Measurements from ENCODE around the gene PKD1. TPM values are rescaled to one million over a fixed set of nuclear protein-coding genes. Genes with fewer than 3 reads are reported as not detected.
"Not testable (repeated sequence)": the region's sequence is repeated elsewhere in the genome, so short reads cannot be mapped to it uniquely, and the experiment has no call there.

Gene PKD1
- total RNA-seq, 1 donor from 2014 or later = 82.8 TPM

DNA sequence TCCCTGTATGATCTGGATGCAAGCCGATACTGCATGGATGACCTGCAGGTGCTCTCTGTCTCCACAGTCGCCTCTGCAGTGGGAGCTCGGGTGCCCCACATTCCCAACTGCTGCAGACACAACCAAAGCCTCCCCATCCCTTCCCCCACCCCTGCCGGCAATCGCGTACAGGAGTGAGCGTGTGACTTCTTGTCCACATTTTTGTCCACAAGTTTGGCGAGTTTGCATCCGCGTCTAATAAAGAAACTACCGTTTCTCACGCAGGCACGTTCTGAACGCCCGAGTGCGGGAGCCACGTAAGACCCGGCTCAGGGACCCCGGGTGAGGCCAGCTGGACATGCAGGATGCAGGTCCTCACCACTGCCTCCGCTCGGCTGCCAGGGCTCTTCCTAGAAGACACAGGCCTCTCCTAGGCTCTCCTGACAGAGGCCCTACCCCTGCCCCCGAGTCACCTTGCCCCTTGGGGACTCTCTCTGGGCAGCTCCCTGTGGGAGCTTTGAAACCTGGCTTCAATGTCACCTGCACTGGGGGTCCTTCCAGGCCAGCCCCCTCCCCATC is 5.7 kb downstream of the PKD1 start:
- ATAC-seq (ENCODE audit: poor library complexity); DNase-seq; intact Hi-C loops (cut with DNase I): not testable (repeated sequence)

DNA sequence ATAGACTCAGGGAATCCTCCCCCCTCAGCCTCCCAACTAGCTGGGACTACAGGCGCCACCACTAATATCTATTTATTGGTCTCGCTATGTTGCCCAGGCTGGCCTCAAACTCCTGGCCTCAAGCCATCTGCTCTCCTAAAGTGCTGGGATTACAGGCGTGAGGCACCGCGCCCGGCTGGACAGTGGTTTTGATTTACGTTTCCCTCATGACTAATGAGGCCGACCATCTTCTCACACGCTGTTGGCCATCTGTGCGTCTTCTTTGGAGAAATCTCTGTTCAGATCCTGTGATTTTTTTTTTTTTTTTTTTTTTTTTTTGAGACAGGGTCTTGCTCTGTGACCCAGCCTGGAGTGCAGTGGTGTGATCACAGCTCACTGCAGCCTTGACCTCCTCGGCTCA is 6.4 kb downstream of the PKD1 start:
- intact Hi-C loops (cut with DNase I); ATAC-seq (ENCODE audit: poor library complexity); DNase-seq: not testable (repeated sequence)

DNA sequence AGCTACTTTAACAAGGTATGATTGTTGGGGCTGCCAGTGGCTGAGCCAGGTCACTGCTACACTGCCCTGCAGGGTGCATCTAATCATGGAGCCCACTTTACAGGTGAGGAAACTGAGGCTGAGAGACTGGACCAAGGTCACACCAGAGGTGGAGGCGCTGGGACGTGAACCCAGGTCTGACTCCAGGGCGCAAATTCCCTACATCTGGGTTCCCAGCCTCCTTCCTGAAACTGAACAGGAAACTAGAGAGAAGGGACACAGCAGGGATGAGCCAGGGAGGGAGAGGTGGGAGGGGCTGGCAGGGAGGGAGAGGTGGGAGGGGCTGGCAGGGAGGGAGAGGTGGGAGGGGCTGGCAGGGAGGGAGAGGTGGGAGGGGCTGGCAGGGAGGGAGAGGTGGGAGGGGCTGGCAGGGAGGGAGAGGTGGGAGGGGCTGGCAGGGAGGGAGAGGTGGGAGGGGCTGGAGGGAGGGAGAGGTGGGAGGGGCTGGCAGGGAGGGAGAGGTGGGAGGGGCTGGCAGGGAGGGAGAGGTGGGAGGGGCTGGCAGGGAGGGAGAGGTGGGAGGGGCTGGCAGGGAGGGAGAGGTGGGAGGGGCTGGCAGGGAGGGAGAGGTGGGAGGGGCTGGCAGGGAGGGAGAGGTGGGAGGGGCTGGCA is 7.9 kb downstream of the PKD1 start:
- DNase-seq; intact Hi-C loops (cut with DNase I): not testable (repeated sequence)
- peak; percentile 15 for ATAC-seq (ENCODE audit: poor library complexity)

DNA sequence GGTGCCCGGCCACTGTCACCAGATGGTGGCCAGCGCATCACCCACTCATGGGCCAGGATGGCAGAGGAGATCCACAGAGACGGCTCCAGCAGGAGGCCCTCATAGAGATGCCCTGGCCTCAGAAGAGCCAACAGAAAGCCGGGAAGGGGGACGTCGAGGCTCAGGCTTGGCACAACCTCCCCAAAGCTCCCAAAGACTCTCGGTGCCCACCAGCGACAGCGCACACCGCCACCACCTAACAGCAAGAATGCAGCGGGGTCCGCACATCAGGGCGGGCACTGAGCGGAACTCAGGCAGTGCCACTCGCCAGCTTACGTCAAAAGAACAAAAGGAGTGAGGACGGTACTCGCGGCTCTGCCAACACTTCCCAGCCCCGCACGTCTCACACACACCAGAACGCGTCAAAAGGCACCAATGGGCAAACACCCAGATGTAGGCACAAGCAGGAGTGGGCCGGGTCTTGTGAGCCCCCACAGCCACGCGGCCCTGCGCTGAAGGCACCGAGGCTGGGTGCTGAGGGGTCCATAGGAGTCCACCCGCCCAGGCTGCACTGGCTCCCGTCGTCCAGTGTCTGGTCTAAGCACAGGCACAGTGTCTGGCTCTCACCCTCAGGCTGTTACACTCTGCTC is 8.7 kb downstream of the PKD1 start:
- ATAC-seq (ENCODE audit: poor library complexity); DNase-seq; intact Hi-C loops (cut with DNase I): not testable (repeated sequence)

DNA sequence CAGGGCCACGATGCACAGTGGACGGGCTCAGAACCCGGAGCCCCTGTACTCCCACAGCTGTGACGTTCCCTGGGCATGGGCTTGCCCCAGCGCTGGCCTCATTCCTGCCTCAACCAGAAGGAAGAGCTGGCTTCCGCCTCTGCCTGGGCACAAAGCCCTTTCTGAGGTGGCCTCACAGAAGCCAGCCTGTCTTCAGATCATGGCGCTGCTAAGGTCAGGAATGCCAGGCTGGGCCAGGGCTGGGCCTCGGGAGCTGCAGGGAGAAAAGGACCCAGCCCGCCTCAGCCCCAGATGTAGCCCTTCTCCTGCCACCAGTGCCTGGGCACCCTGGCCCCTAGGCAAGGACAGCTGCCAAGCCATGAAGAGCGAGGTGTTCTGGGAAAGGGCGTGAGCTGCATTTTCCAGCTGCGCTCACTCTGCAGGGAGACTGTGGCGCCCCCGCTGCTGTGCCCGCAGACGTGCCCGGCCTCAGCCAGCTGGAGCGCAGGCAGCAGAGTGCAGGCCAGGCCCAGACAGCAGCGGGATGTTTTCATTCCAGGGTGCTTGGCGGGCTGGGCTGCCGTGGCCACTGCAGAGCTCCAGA is 9.4 kb downstream of the PKD1 start:
- intact Hi-C loops (cut with DNase I) = not testable (repeated sequence)
- DNase-seq = peak; percentile 72
- ATAC-seq (ENCODE audit: poor library complexity) = peak; percentile 35

DNA sequence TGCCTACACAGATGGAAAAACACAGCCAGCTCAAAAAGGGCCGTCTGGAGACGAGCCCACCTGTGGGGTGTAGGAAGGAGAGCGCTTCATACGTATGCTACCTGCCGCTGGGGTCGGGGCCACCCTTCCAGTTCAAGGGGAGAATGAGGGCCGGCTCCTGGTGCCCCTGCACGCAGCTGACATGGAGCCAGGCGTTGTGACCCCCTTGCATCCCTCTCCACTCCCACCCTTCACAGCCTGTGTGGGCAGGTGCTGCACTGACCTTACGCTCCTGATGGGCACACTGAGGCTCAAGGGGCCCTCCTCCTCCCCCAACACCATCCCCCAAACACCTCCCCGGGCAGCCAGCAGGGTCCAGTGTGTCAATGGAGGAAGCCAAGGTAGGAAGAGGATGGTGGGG is 10.1 kb downstream of the PKD1 start:
- DNase-seq; intact Hi-C loops (cut with DNase I); ATAC-seq (ENCODE audit: poor library complexity): not testable (repeated sequence)

DNA sequence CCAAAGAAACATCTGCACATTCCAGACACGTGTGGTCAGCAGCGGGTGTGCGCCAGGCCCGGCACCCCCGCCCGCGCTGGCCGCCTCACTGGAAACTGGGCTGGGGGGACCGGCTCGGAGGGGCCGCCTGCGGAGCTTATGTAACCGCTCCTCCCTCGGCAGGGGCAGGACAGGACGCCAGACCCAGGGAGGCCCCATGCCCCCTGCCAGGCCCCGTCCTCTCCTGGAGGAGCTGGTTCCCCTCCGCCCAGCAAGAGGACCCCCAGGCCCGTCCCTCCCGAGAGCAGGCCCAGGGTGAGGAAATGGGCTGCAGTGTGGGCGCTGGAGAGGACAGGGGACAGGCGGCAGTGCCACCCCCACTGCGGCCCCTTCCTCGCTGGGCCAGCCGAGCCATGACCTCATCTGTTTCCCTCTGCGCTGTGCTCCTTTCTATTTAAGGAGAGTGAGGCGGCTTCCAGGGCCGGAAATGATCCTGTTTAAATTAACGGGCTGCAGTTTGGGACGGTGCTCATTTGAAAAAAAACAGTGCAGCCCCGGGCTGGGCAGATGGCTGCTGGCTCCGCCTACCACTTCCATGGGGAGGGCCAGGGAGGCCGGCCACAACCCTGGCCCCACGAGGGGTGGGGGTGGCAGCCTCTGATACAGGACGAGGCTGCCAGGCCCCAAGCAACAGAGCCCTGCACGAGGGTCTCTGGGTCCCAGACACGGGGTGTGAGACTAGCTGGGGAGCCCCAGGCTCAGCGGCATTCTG is 10.8 kb downstream of the PKD1 start:
- peak; percentile 84 for DNase-seq
- ATAC-seq (ENCODE audit: poor library complexity) = peak; percentile 54
- intact Hi-C loops (cut with DNase I) = not testable (repeated sequence)

DNA sequence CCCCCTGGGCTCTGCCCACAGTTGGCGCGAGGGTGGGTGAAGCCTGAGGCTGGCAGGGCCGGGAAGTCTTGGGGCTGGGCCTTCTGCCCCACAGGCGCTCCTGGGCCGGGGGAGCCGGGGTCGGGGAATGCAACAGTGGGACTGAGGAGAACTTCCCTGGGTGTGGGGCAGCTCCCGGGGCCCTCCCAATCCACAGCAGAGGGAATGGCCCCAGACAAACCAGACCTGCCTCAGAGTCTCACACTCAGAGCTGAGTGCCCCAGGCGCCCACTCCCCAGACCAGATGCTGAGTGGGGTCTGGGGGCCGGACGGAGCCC is 11.4 kb downstream of the PKD1 start:
- DNase-seq; intact Hi-C loops (cut with DNase I): not testable (repeated sequence)
- ATAC-seq (ENCODE audit: poor library complexity) = peak; percentile 3

DNA sequence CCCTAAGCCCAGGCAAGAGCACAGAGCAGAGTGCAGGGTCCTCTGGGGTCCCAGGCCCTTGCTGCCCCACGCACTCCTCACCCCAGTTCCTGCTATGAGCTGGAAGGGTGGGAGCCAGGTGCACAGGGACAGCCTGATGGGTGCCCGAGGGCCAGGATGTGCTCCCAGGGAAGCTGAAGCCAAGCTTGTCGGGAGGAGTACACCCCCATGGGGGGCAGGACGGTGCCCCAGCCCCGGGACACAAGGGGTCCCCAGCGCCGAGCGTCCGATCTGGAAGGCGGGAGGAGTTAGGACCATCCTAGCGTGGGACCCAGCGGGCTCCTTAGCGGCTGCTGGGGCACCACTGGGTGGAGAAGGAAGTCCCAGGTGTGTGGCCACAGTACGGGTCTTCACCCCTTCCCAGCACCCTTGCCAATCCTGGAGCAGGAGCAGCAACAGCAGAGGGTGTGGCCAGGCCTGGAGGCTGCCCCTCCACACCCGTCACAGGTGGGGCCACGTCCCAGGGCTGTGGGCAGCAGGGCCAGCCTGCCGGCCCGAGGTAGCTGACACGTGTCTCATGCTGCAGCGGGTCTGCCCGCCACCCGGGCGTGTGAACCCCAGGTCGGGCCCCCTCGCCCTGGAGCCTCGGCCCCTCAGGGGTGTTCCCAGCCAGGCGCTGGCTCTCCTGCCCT is 11.9 kb downstream of the PKD1 start:
- DNase-seq; intact Hi-C loops (cut with DNase I): not testable (repeated sequence)
- ATAC-seq (ENCODE audit: poor library complexity) = peak; percentile 4

DNA sequence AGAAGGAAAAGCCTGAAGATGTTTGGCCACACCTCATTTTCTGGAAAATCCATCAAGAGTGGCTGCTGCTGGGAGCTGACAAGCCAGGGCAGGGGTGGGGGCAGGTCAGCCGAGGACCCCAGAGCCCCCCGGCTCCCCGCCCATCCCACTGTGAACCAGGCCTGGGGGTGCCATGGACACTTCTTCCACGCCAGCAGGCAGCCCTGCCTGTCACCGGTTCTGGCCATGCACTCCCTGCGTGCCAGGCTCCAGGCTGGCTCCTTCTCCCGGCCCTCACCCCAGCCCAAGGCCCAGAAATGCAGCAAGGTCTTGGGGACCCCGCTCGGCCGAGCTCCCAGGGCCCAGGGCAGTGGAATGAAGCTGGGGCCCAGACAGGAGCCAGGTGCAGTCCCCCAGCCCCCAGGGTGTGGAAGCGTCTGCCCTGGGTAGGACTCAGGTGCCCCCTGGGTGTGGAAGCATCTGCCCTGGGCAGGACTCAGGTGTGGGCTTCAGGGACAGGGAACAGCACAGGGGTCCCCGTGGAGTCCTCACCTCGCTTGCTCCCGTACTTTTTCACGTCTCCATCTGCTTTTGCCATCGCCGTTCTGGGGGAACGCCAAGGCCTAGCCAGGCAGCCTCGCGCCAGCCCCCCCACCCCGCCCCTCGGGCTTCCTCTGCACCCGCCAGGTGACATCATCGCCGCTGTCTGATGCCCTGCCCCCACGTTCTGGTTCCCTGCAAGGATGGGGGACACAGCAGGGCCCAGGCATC is 12.6 kb downstream of the PKD1 start:
- DNase-seq; ATAC-seq (ENCODE audit: poor library complexity); intact Hi-C loops (cut with DNase I): not testable (repeated sequence)

DNA sequence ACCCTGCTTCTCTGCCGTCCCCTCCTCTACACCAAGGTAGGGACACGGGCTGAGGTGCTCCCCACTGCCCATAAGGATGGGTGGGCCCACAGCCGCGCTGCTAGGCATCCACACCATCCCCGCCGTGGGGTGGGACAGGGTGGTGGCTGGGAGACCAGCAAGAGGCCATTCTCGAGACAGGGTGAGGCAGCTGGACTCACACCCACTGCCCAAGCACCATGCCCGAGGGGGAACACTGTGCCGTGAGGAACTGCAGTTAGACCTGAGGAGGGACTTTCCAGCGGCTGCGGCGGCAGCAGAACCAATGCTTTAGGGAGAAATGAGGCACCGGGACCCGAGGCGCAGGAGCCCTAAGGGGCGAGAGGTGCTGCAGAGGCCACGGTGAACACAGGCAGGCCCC is 13.3 kb downstream of the PKD1 start:
- intact Hi-C loops (cut with DNase I) = no loop called here
- DNase-seq = no peak
- ATAC-seq (ENCODE audit: poor library complexity) = no peak

DNA sequence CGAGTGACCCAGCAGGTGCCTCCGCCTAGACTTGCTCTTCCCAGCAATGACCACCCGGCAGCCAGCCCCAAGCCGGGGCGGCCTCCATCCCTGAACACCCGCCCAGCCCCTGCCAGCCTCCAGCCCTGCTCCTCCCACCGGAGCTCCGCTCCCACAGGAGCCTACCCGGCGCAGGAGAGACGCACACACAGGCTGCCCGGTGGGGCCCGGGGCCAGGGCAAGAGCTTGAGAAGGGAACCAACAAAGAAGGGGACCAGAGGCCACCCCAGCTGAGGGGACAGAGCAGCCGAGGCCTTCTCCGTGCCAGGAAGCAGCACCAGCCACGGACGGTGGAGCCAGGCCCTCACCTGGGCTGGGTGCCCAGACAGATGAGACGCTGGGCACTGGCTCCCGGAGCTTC is 13.8 kb downstream of the PKD1 start:
- ATAC-seq (ENCODE audit: poor library complexity) = peak; percentile 36
- intact Hi-C loops (cut with DNase I) = no loop called here
- DNase-seq = peak; percentile 72

DNA sequence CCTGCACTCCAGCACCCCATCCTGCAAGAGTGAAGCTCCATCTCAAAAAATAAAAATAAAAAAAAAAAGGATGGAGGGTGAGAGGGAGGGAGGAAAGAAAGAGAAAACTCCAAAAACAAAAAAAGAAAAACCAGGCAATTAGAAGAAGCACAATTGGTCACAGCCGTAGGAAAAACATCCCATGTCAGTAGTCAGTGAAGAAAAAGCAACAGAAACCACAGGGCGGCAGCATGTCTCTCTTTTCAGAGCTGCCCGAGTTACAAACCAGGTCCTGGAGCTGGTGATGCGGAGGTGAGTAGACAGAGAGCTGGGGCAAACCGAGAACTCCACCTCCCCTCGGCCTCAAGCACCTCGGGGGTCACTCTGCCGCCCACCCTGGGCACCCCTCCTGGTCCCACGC is 14.4 kb downstream of the PKD1 start:
- DNase-seq; intact Hi-C loops (cut with DNase I): not testable (repeated sequence)
- ATAC-seq (ENCODE audit: poor library complexity) = peak; percentile 19

DNA sequence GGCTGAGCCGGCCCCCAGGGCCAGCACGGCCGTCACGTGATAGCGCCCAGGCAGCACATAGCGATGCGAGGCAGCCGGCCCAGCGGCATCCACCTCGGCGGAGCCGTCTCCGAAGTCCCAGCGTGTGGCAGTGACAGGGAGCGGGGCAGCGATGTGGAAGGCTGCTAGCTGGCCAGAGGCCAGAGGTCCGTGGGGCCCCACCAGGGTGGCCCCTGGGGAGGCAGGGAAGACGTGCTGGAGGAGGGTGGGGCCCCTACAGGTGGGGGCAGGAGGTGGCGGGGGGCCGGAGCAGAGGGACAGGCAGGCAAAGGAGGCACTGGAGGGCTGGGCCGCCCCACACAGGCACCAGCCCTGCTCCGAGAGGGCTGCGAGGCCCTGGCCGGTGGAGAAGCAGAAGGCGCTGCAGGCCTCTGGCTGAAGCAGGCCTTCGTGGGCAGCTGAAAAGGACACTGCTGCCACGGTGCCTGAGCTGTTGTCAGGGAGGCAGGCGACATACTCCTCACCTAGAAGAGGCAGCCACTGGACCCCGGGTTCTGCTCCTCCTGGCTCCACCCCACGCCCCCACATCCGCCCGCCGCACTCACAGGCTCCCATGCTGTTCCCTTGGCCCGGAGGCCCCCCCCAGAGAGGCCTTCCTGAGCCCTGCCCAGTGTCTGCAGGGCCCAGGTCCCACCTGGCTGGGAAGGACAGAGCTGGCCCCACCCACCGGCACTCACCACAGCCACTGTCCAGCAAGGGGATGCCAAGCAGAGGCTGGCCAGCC is 17.6 kb downstream of the PKD1 start:
- DNase-seq; ATAC-seq (ENCODE audit: poor library complexity); intact Hi-C loops (cut with DNase I): not testable (repeated sequence)

DNA sequence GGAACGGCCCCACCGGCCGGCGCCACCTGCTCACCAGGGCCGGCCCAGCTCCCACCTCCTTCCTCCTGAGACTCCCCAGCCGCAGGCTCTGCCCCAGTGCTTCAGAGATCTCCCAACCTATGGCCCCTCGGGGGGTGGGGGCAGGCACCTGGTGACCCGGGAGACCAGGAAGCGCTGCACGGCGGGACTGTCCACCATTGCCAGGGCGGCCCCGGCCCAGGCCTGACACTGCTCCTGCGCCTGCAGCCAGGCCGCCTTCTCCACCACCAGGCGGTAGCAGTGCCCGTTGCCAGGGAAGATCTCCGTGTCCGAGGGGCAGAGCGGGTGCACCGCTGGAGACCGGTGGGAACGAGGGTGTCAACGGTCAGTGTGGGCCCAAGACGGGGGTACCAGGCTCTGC is 18.4 kb downstream of the PKD1 start:
- DNase-seq; intact Hi-C loops (cut with DNase I); ATAC-seq (ENCODE audit: poor library complexity): not testable (repeated sequence)

DNA sequence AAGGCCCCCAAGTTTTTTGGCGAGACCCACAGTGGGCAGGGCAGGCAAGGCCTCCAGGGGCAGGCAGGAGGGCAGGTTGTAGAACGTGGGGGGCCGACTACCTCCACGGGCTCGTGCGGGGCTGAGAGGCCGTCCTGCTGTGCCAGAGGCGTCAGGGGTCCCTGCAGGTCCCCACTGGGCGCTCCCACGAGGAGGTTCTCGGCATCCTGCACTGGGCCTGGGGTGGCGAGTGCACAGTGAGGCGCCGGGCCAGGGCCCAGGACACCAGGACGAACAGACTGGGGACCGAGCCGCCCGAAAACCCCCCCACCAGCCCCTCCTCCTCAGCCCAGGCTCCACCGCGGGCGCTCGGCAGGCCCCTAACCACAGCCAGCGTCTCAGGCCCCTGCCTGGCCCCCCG is 19.3 kb downstream of the PKD1 start:
- DNase-seq; ATAC-seq (ENCODE audit: poor library complexity); intact Hi-C loops (cut with DNase I): not testable (repeated sequence)

DNA sequence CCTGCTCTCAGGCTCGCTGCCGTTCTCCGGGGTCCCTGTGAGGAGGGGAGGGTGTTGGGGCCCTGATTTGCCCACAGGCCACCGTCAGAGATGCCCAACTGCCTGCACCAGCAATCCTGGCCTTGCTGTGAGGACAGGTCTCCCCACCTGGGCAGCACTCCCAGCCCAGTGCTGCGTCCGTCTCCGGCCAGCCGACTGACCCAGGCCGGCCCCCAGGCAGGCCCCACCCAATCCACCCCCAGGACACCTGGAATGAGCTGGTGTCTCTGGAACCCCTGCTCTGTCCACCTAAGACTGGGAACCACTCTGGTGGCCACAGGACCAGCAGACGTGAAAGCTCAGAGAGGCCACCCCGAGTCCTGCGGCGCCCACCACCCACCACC is 20.1 kb downstream of the PKD1 start:
- intact Hi-C loops (cut with DNase I) = no loop called here
- no peak for ATAC-seq (ENCODE audit: poor library complexity)
- DNase-seq = no peak
